Measurements from ENCODE around the gene STRN. TPM values are rescaled to one million over a fixed set of nuclear protein-coding genes. Genes with fewer than 3 reads are reported as not detected.

STRN gene
- total and polyA plus RNA-seq, 2 of the 13 experiments (the other 11 are each of a cell fraction or from before 2014, with no cell fraction given): 10.4 to 19.3 TPM

- TF ChIP-seq, protein P1, sequence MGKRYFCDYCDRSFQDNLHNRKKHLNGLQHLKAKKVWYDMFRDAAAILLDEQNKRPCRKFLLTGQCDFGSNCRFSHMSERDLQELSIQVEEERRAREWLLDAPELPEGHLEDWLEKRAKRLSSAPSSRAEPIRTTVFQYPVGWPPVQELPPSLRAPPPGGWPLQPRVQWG (CRISPR knock-in tag; IDR thresholded peaks at IDR 0.05; ENCODE audit: borderline replicate concordance, low read depth): no peak
- TF ChIP-seq KMT2B (CRISPR knock-in tag; IDR thresholded peaks at IDR 0.05) (peak; percentile 59; the same call in 1 of the 2 replicates), MIXL1 (CRISPR knock-in tag; IDR thresholded peaks at IDR 0.05) (peak; percentile 46; the same call in 1 of the 2 replicates), TEAD3 (CRISPR knock-in tag; optimal IDR thresholded peaks at IDR 0.05; ENCODE audit: borderline replicate concordance) (no peak), DMAP1 (CRISPR knock-in tag; IDR thresholded peaks at IDR 0.05) (no peak; the same call in 1 of the 2 replicates), ZSCAN12 (CRISPR knock-in tag; IDR thresholded peaks at IDR 0.05) (0 out of 2 replicates have a peak, but pooled peaks have one; percentile 1), ZBTB46 (CRISPR knock-in tag; IDR thresholded peaks at IDR 0.05; ENCODE audit: borderline replicate concordance) (no peak), TFAP4 (IDR thresholded peaks at IDR 0.05; ENCODE audit: borderline replicate concordance, low read depth) (peak; percentile 37; the same call in 1 of the 2 replicates), TCF7L2 (IDR thresholded peaks at IDR 0.05; ENCODE audit: low read depth, low read length) (no peak), ESRRA (CRISPR knock-in tag; IDR thresholded peaks at IDR 0.05; ENCODE audit: low read depth) (no peak)
- TF ChIP-seq, protein P2, sequence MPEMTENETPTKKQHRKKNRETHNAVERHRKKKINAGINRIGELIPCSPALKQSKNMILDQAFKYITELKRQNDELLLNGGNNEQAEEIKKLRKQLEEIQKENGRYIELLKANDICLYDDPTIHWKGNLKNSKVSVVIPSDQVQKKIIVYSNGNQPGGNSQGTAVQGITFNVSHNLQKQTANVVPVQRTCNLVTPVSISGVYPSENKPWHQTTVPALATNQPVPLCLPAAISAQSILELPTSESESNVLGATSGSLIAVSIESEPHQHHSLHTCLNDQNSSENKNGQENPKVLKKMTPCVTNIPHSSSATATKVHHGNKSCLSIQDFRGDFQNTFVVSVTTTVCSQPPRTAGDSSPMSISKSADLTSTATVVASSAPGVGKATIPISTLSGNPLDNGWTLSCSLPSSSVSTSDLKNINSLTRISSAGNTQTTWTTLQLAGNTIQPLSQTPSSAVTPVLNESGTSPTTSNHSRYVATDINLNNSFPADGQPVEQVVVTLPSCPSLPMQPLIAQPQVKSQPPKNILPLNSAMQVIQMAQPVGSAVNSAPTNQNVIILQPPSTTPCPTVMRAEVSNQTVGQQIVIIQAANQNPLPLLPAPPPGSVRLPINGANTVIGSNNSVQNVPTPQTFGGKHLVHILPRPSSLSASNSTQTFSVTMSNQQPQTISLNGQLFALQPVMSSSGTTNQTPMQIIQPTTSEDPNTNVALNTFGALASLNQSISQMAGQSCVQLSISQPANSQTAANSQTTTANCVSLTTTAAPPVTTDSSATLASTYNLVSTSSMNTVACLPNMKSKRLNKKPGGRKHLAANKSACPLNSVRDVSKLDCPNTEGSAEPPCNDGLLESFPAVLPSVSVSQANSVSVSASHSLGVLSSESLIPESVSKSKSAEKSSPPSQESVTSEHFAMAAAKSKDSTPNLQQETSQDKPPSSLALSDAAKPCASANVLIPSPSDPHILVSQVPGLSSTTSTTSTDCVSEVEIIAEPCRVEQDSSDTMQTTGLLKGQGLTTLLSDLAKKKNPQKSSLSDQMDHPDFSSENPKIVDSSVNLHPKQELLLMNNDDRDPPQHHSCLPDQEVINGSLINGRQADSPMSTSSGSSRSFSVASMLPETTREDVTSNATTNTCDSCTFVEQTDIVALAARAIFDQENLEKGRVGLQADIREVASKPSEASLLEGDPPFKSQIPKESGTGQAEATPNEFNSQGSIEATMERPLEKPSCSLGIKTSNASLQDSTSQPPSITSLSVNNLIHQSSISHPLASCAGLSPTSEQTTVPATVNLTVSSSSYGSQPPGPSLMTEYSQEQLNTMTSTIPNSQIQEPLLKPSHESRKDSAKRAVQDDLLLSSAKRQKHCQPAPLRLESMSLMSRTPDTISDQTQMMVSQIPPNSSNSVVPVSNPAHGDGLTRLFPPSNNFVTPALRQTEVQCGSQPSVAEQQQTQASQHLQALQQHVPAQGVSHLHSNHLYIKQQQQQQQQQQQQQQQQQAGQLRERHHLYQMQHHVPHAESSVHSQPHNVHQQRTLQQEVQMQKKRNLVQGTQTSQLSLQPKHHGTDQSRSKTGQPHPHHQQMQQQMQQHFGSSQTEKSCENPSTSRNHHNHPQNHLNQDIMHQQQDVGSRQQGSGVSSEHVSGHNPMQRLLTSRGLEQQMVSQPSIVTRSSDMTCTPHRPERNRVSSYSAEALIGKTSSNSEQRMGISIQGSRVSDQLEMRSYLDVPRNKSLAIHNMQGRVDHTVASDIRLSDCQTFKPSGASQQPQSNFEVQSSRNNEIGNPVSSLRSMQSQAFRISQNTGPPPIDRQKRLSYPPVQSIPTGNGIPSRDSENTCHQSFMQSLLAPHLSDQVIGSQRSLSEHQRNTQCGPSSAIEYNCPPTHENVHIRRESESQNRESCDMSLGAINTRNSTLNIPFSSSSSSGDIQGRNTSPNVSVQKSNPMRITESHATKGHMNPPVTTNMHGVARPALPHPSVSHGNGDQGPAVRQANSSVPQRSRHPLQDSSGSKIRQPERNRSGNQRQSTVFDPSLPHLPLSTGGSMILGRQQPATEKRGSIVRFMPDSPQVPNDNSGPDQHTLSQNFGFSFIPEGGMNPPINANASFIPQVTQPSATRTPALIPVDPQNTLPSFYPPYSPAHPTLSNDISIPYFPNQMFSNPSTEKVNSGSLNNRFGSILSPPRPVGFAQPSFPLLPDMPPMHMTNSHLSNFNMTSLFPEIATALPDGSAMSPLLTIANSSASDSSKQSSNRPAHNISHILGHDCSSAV (CRISPR knock-in tag; IDR thresholded peaks at IDR 0.05; ENCODE audit: borderline replicate concordance): no peak
- TF ChIP-seq, protein P3, sequence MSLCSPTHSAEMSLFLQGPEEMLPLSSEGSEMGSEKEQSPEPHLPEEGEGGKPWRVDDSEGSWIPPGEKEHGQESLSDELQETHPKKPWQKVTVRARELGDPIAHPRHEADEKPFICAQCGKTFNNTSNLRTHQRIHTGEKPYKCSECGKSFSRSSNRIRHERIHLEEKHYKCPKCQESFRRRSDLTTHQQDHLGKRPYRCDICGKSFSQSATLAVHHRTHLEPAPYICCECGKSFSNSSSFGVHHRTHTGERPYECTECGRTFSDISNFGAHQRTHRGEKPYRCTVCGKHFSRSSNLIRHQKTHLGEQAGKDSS (CRISPR knock-in tag; IDR thresholded peaks at IDR 0.05; ENCODE audit: borderline replicate concordance, low read depth): no peak
- TF ChIP-seq, protein P4, sequence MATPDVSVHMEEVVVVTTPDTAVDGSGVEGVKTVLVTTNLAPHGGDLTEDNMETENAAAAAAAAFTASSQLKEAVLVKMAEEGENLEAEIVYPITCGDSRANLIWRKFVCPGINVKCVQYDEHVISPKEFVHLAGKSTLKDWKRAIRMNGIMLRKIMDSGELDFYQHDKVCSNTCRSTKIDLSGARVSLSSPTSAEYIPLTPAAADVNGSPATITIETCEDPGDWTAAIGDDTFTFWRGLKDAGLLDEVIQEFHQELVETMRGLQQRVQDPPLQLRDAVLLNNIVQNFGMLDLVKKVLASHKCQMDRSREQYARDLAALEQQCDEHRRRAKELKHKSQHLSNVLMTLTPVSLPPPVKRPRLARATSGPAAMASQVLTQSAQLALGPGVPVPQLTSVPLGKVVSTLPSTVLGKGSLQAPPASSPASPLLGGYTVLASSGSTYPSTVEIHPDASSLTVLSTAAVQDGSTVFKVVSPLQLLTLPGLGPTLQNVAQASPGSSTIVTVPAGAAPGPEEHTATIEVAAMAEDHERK (CRISPR knock-in tag; IDR thresholded peaks at IDR 0.05; ENCODE audit: low read depth): no peak
These were observed 1.0 kb upstream of the STRN start (continued) for GRCh38 chr2:36967236-36967876.
